ENCODE measurements around the gene SMAD6. TPM values are rescaled to one million over a fixed set of nuclear protein-coding genes. Genes with fewer than 3 reads are reported as not detected.

SMAD6 gene
- total and polyA plus RNA-seq, 2 donors (not counting 1 experiment from before 2014, with no cell fraction given), result 1.2 to 8.9 TPM

DNA sequence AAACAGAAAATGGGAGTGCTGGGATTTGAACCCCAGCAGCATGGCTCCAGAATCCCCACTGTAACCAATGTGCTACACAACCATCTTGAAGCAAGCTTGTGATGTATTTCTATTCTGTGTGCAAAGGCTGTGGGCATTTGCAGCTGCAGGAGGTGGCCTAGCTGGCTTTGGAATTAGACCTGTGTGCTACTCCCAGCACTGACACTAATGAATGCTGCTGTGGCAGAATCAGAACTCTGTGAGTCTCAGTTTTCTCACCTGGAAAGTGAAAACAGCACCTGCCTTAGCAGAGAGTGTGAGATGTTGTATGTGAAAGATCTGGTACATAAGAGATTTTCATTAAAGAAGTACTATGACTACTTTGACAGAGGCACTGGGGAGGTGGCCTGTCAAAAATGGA, 21.5 kb upstream of the SMAD6 start:
- TF ChIP-seq, protein P1, sequence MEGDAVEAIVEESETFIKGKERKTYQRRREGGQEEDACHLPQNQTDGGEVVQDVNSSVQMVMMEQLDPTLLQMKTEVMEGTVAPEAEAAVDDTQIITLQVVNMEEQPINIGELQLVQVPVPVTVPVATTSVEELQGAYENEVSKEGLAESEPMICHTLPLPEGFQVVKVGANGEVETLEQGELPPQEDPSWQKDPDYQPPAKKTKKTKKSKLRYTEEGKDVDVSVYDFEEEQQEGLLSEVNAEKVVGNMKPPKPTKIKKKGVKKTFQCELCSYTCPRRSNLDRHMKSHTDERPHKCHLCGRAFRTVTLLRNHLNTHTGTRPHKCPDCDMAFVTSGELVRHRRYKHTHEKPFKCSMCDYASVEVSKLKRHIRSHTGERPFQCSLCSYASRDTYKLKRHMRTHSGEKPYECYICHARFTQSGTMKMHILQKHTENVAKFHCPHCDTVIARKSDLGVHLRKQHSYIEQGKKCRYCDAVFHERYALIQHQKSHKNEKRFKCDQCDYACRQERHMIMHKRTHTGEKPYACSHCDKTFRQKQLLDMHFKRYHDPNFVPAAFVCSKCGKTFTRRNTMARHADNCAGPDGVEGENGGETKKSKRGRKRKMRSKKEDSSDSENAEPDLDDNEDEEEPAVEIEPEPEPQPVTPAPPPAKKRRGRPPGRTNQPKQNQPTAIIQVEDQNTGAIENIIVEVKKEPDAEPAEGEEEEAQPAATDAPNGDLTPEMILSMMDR (conservative IDR thresholded peaks at IDR 0.05 in 1 of 2, IDR thresholded peaks at IDR 0.05 in 1 of 2; ENCODE audit: low read depth in 1 of 2, low read length in 2 of 2), result no peak
- TF ChIP-seq EZH2 (IDR thresholded peaks at IDR 0.05; ENCODE audit: low read length, missing control alignments), result no peak
- Histone ChIP-seq H3K4me3 (replicated peaks in 1 of 4; ENCODE audit: control extremely low read depth in 1 of 4, insufficient read depth in 1 of 4, low read depth in 3 of 4, low read length in 4 of 4) (no peak overlapping the region), H2AFZ (ENCODE audit: low read length) (no peak overlapping the region), H3K27me3 (ENCODE audit: control insufficient read depth, insufficient read depth, low read length) (no peaks in the 10 kb centered on the region), H3K79me2 (ENCODE audit: control insufficient read depth, insufficient read depth, low read length) (no peaks in the 10 kb centered on the region), H3K9ac (ENCODE audit: insufficient read depth, low read length) (no peak overlapping the region), H3K9me3 (ENCODE audit: control insufficient read depth, insufficient read depth, low read depth, low read length) (no peaks in the 10 kb centered on the region), H3K4me2 (ENCODE audit: extremely low read depth, insufficient read depth, low read length) (no peak overlapping the region), H3K4me1 (ENCODE audit: control insufficient read depth, extremely low read depth, insufficient read depth, low read length) (no peaks in the 10 kb centered on the region), H4K20me1 (ENCODE audit: control insufficient read depth, extremely low read depth, insufficient read depth, low read length) (no peaks in the 10 kb centered on the region), H3K36me3 (ENCODE audit: control insufficient read depth, insufficient read depth, low read length) (no peaks in the 10 kb centered on the region), H3K27ac (ENCODE audit: insufficient read depth, low read length) (no peak overlapping the region)
- no peak for DNase-seq (ENCODE audit: low read depth in 2 of 2)

DNA sequence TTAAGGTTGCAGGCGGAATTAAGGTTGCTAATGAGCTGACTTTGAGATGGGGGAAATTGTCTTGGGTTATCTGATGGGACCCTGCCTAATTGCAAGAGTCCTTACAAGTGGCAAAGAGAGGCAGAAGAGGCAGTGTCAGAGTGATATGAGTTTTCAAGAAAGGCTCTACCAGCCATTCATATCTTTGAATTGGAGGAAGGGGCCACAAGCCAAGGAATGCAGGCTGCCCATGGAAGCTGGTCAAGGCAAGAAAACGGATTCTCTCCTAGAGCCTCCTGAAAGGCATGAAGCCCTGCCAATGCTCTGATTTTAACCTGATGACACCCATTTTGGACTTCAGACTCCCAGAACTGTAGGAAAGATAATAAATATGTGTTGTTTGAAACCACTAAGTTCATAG, 20.6 kb upstream of the SMAD6 start:
- H3K27me3 ChIP-seq (ENCODE audit: control insufficient read depth, insufficient read depth, low read length), result no peaks in the 10 kb centered on the region
- H3K4me3 ChIP-seq (replicated peaks in 1 of 4; ENCODE audit: control extremely low read depth in 1 of 4, insufficient read depth in 1 of 4, low read depth in 3 of 4, low read length in 4 of 4), result no peak overlapping the region
- H3K27ac ChIP-seq (ENCODE audit: insufficient read depth, low read length), result no peak overlapping the region

DNA sequence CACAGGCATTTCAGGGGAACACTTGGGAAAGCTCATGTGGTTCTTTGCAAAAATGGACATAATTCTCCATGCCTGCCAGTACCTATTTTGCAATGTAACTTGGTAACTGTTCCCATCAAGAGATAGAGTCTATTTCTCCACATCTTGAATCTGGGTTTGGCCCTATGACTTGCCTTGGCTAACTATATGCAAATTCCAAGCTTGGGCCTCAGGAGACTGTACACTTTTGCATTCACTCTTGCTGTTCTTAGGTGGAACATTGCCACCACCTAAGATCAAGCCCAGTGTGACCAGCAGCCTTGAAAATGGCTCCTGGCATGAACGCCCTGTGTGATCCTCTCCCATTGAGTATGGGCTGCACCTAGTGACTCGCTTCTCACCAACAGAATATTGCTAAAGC, 19.8 kb upstream of the SMAD6 start:
- H3K36me3 ChIP-seq (ENCODE audit: control insufficient read depth, insufficient read depth, low read length), result no peaks in the 10 kb centered on the region
- H4K20me1 ChIP-seq (ENCODE audit: control insufficient read depth, extremely low read depth, insufficient read depth, low read length), result no peaks in the 10 kb centered on the region
- H3K4me1 ChIP-seq (ENCODE audit: control insufficient read depth, extremely low read depth, insufficient read depth, low read length), result no peaks in the 10 kb centered on the region
- H3K27me3 ChIP-seq (ENCODE audit: control insufficient read depth, insufficient read depth, low read length), result no peaks in the 10 kb centered on the region
- DNase-seq (ENCODE audit: low read depth in 2 of 2), result no peak
- H3K4me2 ChIP-seq (ENCODE audit: extremely low read depth, insufficient read depth, low read length), result no peak overlapping the region
- H3K4me3 ChIP-seq (replicated peaks in 1 of 4; ENCODE audit: control extremely low read depth in 1 of 4, insufficient read depth in 1 of 4, low read depth in 3 of 4, low read length in 4 of 4), result no peak overlapping the region
- TF ChIP-seq EZH2 (IDR thresholded peaks at IDR 0.05; ENCODE audit: low read length, missing control alignments), result no peak
- TF ChIP-seq, protein P1 (conservative IDR thresholded peaks at IDR 0.05 in 1 of 2, IDR thresholded peaks at IDR 0.05 in 1 of 2; ENCODE audit: low read depth in 1 of 2, low read length in 2 of 2), result no peak
- no peak overlapping the region for H2AFZ ChIP-seq (ENCODE audit: low read length)
- H3K27ac ChIP-seq (ENCODE audit: insufficient read depth, low read length), result no peak overlapping the region
- H3K79me2 ChIP-seq (ENCODE audit: control insufficient read depth, insufficient read depth, low read length), result no peaks in the 10 kb centered on the region
- H3K9me3 ChIP-seq (ENCODE audit: control insufficient read depth, insufficient read depth, low read depth, low read length), result no peaks in the 10 kb centered on the region
- H3K9ac ChIP-seq (ENCODE audit: insufficient read depth, low read length), result no peak overlapping the region

More for the DNA sequence above, 20.6 kb upstream of the SMAD6 start:
- DNase-seq (ENCODE audit: low read depth in 2 of 2), result no peak
- Histone ChIP-seq H4K20me1 (ENCODE audit: control insufficient read depth, extremely low read depth, insufficient read depth, low read length) (no peaks in the 10 kb centered on the region), H3K36me3 (ENCODE audit: control insufficient read depth, insufficient read depth, low read length) (no peaks in the 10 kb centered on the region), H3K9me3 (ENCODE audit: control insufficient read depth, insufficient read depth, low read depth, low read length) (no peaks in the 10 kb centered on the region), H2AFZ (ENCODE audit: low read length) (no peak overlapping the region), H3K79me2 (ENCODE audit: control insufficient read depth, insufficient read depth, low read length) (no peaks in the 10 kb centered on the region), H3K9ac (ENCODE audit: insufficient read depth, low read length) (no peak overlapping the region), H3K4me1 (ENCODE audit: control insufficient read depth, extremely low read depth, insufficient read depth, low read length) (no peaks in the 10 kb centered on the region), H3K4me2 (ENCODE audit: extremely low read depth, insufficient read depth, low read length) (no peak overlapping the region)
- no peak for TF ChIP-seq EZH2 (IDR thresholded peaks at IDR 0.05; ENCODE audit: low read length, missing control alignments)
- TF ChIP-seq, protein P1 (conservative IDR thresholded peaks at IDR 0.05 in 1 of 2, IDR thresholded peaks at IDR 0.05 in 1 of 2; ENCODE audit: low read depth in 1 of 2, low read length in 2 of 2), result no peak

Data from fibroblast of lung (primary cell).